ENCODE results near the gene CYP11A1.

Gene CYP11A1

DNA sequence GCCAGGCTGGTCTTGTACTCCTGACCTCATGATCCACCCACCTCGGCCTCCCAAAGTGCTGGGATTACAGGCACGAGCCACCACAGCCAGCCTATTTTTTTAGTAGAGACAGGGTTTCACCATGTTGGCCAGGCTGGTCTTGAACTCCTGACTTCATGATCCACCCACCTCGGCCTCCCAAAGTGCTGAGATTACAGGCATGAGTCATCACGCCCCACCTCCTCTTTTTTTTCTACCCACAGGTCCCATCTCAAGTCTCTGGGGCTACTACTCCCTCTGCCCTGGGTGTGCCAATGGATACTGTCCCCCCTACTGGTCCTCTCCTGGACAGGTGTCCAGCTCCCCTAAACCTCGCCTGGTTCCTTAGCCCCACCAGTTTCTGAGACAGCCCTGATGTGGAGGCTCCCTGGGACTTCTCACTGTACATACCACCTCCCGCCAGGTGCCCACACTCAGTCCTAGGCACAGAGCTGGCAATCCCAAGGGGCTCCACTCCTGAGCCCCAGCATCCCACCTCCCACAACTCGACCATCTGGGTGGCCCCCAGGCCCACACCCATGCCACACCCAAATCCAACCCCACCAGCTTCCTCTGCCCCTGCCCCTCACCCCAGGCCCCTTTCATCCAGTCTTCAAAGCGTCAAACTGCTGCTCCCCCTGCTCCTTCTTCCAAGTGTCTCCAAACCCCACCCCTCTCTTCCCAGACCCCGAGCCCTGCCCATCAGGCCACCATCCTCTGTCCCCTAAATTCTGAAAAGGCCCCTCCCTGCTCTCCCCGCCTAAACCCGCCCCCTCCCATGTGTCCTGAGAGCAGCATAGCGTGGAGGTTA lies 13.1 kb upstream of the CYP11A1 start:
- ChIA-PET POLR2A (no interaction called here), CTCF (interaction anchor here (0.9 to 22.3 kb wide), 9 partner anchors 11 to 389 kb away, joined by 3 to 827 read pairs (median 16); partner anchors contain the start of gene SEMA7A)
- DNase-seq (ENCODE audit: extremely low spot score), result no peak
- TF ChIP-seq, protein P1, sequence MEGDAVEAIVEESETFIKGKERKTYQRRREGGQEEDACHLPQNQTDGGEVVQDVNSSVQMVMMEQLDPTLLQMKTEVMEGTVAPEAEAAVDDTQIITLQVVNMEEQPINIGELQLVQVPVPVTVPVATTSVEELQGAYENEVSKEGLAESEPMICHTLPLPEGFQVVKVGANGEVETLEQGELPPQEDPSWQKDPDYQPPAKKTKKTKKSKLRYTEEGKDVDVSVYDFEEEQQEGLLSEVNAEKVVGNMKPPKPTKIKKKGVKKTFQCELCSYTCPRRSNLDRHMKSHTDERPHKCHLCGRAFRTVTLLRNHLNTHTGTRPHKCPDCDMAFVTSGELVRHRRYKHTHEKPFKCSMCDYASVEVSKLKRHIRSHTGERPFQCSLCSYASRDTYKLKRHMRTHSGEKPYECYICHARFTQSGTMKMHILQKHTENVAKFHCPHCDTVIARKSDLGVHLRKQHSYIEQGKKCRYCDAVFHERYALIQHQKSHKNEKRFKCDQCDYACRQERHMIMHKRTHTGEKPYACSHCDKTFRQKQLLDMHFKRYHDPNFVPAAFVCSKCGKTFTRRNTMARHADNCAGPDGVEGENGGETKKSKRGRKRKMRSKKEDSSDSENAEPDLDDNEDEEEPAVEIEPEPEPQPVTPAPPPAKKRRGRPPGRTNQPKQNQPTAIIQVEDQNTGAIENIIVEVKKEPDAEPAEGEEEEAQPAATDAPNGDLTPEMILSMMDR (IDR thresholded peaks at IDR 0.05; ENCODE audit: control extremely low read depth, extremely low read depth, low read depth, missing control alignments), result no peak

DNA sequence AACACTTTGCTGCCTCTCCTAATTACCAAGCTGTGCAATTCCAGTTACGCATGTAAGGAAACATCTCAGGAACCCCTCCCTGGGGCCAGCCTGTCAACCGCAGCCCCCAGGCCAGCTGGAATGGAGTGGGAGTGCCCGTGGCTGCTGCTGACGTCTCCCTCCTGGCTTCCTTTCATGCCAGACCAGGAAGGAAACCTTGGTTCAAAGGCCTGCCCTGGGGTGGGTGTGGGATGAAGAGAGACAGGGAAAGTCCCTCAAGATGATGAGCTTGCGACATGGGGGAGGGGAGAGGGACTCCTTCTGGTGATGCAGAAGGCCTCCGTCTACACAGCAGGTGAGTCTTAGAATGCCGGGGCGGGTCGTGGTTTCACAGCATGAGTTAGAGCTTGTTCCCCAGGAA lies 11.4 kb upstream of the CYP11A1 start:
- POLR2A ChIA-PET, result interaction anchor here (0.6 to 1.0 kb wide), 2 partner anchors 24 to 555 kb away, joined by 3 to 5 read pairs; no protein-coding TSS in a partner anchor

DNA sequence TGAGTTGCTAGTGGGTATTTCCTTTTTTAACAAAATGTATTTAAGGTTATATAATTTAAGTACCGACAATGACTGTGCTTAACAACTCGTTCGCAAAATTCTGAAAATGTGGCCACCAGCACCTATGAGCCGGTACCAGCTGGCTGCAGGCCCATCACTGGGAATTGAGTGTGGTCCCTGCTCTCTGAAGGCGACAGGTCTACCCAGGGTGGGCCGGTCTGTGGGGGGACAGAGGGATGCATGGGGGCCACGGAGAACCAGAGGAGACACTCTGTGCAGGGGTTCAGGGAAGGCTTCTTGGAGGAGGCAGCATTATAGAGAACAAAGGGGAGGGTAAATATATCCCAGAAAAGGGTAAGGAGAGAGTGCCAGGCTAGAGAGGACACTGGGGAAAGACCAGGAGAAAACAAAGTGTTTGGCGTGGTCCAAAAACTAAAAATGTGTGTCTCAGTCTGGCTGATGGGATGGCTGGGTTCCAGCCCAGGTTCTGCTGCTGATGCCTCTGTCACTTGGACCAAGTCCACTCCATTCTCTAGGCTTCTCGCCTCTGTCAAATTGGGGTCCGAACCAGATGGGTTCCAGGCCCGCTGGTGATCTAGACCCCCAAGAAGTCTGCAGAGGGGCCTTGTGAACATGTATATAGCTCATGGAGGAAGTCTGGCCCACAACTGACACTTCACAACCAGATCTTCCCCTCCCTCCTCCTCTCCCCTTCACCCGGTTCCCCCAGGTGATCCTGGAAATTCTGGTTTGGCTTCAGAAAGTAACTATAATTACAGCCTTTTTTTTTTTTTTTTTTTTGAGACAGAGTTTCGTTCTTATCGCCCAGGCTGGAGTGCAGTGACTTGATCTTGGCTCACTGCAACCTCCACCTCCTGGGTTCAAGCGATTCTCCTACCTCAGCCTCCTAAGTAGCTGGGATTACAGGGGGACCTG lies 10.7 kb upstream of the CYP11A1 start:
- ChIA-PET CTCF (interaction anchor here (1.1 to 22.3 kb wide), 7 partner anchors 25 to 393 kb away, joined by 4 to 827 read pairs (median 8); partner anchors contain the start of genes SEMA7A and UBL7), POLR2A (interaction anchor here (1.0 kb wide), 1 partner anchor 25 kb away, joined by 3 read pairs; no protein-coding TSS in a partner anchor)
- TF ChIP-seq, protein P1 (IDR thresholded peaks at IDR 0.05; ENCODE audit: control extremely low read depth, extremely low read depth, low read depth, missing control alignments), result no peak
- peak; percentile 1 for DNase-seq (ENCODE audit: extremely low spot score)

More for the DNA sequence above, 11.4 kb upstream of the CYP11A1 start:
- DNase-seq (ENCODE audit: extremely low spot score), result peak; percentile 49
- CTCF ChIA-PET, result interaction anchor here (0.9 to 22.3 kb wide), 8 partner anchors 24 to 253 kb away, joined by 3 to 827 read pairs (median 4); partner anchors contain the start of genes SEMA7A and UBL7
- TF ChIP-seq, protein P1 (IDR thresholded peaks at IDR 0.05; ENCODE audit: control extremely low read depth, extremely low read depth, low read depth, missing control alignments), result no peak

DNA sequence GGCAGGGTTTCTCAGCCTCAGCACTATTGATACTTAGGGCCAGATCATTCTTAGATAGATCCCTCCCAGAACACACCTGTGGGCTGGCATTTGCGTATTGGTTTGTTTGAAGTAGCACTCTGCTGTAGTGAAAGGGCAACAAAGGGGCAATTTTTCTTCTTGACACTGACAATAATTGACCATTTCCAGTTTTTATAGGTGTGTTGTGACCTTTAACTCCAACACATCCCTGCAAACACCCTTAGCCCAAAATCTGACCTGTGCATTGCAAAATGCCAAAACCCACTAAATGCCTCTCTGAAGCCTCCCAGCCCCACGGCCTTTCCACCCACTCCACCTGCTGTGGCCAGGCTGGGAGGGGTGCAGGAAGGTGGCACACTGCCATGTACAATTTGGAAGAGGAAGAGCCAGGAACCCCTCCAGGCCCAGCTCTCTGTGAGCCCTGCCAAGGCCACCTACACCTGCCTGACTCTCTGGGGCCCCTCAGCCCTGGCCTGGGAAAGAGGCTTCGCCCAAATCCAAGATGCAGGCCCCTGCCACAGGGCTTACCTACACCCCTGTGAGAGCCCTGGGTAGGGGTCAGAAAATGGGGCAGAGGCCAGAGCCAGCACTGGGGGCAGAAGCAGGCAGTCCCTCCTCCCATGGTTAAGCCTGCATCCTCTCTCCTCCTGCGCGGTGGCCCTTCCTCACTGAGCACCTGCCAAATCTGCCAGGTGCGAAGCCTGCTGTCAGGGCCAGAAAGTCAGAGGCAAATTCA lies 9.6 kb upstream of the CYP11A1 start:
- POLR2A ChIA-PET, result interaction anchor here (1.3 kb wide), 1 partner anchor 51 kb away, joined by 3 read pairs; no protein-coding TSS in a partner anchor
- CTCF ChIA-PET, result interaction anchor here (1.2 to 22.3 kb wide), 13 partner anchors 8 to 393 kb away, joined by 3 to 827 read pairs (median 6); partner anchors contain the start of genes CYP11A1, SEMA7A and UBL7
- TF ChIP-seq, protein P1 (IDR thresholded peaks at IDR 0.05; ENCODE audit: control extremely low read depth, extremely low read depth, low read depth, missing control alignments), result no peak
- peak; percentile 3 for DNase-seq (ENCODE audit: extremely low spot score)

DNA sequence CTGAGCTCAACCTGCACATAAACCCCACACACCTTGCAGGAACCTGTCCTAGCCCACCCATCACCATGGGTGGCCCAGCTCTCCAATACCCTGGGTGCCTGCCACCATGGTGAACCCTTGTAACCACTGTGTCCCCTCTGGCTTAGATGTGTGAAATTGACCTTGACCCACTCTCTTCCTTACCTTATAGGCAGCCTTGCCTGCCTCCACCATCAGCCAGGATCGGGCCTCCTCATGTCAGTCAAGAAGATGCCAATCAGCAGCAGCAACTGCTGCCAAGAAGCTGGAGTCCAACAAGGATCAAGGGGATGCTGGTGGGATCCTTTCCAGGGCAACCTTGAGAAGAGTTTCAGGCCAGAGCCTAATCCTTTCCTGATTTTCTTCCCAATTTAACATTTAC lies 8.8 kb upstream of the CYP11A1 start:
- ChIA-PET CTCF (interaction anchor here (0.8 to 22.3 kb wide), 25 partner anchors 9 to 397 kb away, joined by 3 to 827 read pairs (median 5); partner anchors contain the start of genes CYP11A1, SEMA7A and UBL7), POLR2A (interaction anchor here (1.3 kb wide), 1 partner anchor 52 kb away, joined by 3 read pairs; no protein-coding TSS in a partner anchor)
- DNase-seq (ENCODE audit: extremely low spot score), result peak; percentile 2
- TF ChIP-seq, protein P1 (IDR thresholded peaks at IDR 0.05; ENCODE audit: control extremely low read depth, extremely low read depth, low read depth, missing control alignments), result no peak
